Activated CD4-positive, alpha-beta T cell treated with anti-CD3 and anti-CD28 coated beads, Interleukin-2, amount 10 ng/mL, durations not matched to agents 7 days and 5 days (primary cell): ENCODE measurements around the gene OPHN1. TPM values are rescaled to one million over a fixed set of nuclear protein-coding genes. Genes with fewer than 3 reads are reported as not detected.

Experiments
- CTCF ChIA-PET: fragments of 350-600 bp; sonication (Branson Sonifier 250); formaldehyde crosslinking; loops from one replicate; lab custom pipeline; 2021; ENCODE audit warnings: antibody characterized with exemption; lab: Charles Lee
- POLR2A ChIA-PET: fragments of 350-600 bp; sonication (Branson Sonifier 250); formaldehyde crosslinking; loops from one replicate; lab custom pipeline; 2021; ENCODE audit warnings: antibody characterized with exemption; lab: Charles Lee
- DNase-seq: peaks from one replicate; pipeline ENCODE4 v3.0.0-alpha.2; 2020
- H3K27ac Mint-ChIP-seq: one replicate; pipeline ENCODE4 v1.8.0; 2021; ENCODE audit warnings: mild to moderate bottlenecking, moderate library complexity, mixed read lengths
- H3K27me3 Mint-ChIP-seq: one replicate; pipeline ENCODE4 v1.8.0; 2021; ENCODE audit warnings: mixed read lengths
- H3K36me3 Mint-ChIP-seq: one replicate; pipeline ENCODE4 v1.8.0; 2021; ENCODE audit warnings: low read depth, mixed read lengths
- H3K4me1 Mint-ChIP-seq: one replicate; pipeline ENCODE4 v1.8.0; 2021; ENCODE audit warnings: mixed read lengths
- H3K4me3 Mint-ChIP-seq: one replicate; pipeline ENCODE4 v1.8.0; 2021; ENCODE audit warnings: mild to moderate bottlenecking, moderate library complexity, mixed read lengths
- H3K9me3 Mint-ChIP-seq: one replicate; pipeline ENCODE4 v1.8.0; 2021; ENCODE audit warnings: mixed read lengths
- total RNA-seq, 2 experiments: library from RNA; stranded (reverse); gene quantifications; one replicate each; pipeline ENCODE4 v1.2.3, GENCODE V29; 2021

OPHN1 gene
- total RNA-seq = under 1 TPM; 0.07 to 0.10 TPM

GRCh38 chrX:68433155-68433980 is at the start of gene OPHN1:
Gene OPHN1, minus strand, starts transcription at chrX:68433495. Its CDS starts 475 bp downstream, at chrX:68433020.
- H3K9me3 Mint-ChIP-seq = no peaks in the 10 kb centered on the region
- peaks cover 39% of the 10 kb centered on the region for H3K27me3 Mint-ChIP-seq
- H3K36me3 Mint-ChIP-seq = no peaks in the 10 kb centered on the region
- no peak within 1 kb of the TSS for H3K27ac Mint-ChIP-seq
- peak within 1 kb of the TSS; percentile 43 for H3K4me3 Mint-ChIP-seq
- ChIA-PET CTCF (no interaction called here), POLR2A (no interaction called here)
- no peak for DNase-seq
- H3K4me1 Mint-ChIP-seq = peaks cover 2% of the 10 kb centered on the region

GRCh38 chrX:68480969-68481368 is 47.7 kb upstream of the OPHN1 start:
- DNase-seq = no peak
- ChIA-PET POLR2A (no interaction called here), CTCF (interaction anchor here (0.6 kb wide), 1 partner anchor 285 kb away, joined by 5 read pairs; no protein-coding TSS in a partner anchor)
- no peak overlapping the region for H3K27ac Mint-ChIP-seq
- H3K4me1 Mint-ChIP-seq = no peaks in the 10 kb centered on the region
- no peaks in the 10 kb centered on the region for H3K27me3 Mint-ChIP-seq
- no peak overlapping the region for H3K4me3 Mint-ChIP-seq
- H3K36me3 Mint-ChIP-seq = no peaks in the 10 kb centered on the region
- H3K9me3 Mint-ChIP-seq = no peaks in the 10 kb centered on the region

- Mint-ChIP-seq H3K9me3 (no peaks in the 10 kb centered on the region), H3K4me3 (no peak overlapping the region), H3K27ac (no peak overlapping the region), H3K4me1 (no peaks in the 10 kb centered on the region), H3K27me3 (no peaks in the 10 kb centered on the region), H3K36me3 (no peaks in the 10 kb centered on the region)
- DNase-seq = no peak
- ChIA-PET POLR2A (no interaction called here), CTCF (interaction anchor here (0.7 to 1.0 kb wide), 3 partner anchors 12 to 181 kb away, joined by 3 read pairs; no protein-coding TSS in a partner anchor)
Measured at GRCh38 chrX:68464796-68465195, 31.5 kb upstream of the OPHN1 start.

GRCh38 chrX:68463880-68464279 is 30.6 kb upstream of the OPHN1 start:
- H3K4me3 Mint-ChIP-seq = no peak overlapping the region
- no peaks in the 10 kb centered on the region for H3K27me3 Mint-ChIP-seq
- H3K9me3 Mint-ChIP-seq = no peaks in the 10 kb centered on the region
- CTCF ChIA-PET = no interaction called here
- DNase-seq = no peak
- POLR2A ChIA-PET = no interaction called here
- H3K4me1 Mint-ChIP-seq = no peaks in the 10 kb centered on the region
- no peaks in the 10 kb centered on the region for H3K36me3 Mint-ChIP-seq
- no peak overlapping the region for H3K27ac Mint-ChIP-seq

GRCh38 chrX:68462653-68463052 is 29.4 kb upstream of the OPHN1 start:
- no peak overlapping the region for H3K27ac Mint-ChIP-seq
- H3K27me3 Mint-ChIP-seq = no peaks in the 10 kb centered on the region
- ChIA-PET CTCF (no interaction called here), POLR2A (no interaction called here)
- no peaks in the 10 kb centered on the region for H3K9me3 Mint-ChIP-seq
- H3K4me1 Mint-ChIP-seq = no peaks in the 10 kb centered on the region
- peak; percentile 16 for DNase-seq
- no peaks in the 10 kb centered on the region for H3K36me3 Mint-ChIP-seq
- no peak overlapping the region for H3K4me3 Mint-ChIP-seq

GRCh38 chrX:68462197-68462596 is 28.9 kb upstream of the OPHN1 start:
- Mint-ChIP-seq H3K4me1 (no peaks in the 10 kb centered on the region), H3K27me3 (no peaks in the 10 kb centered on the region)
- CTCF ChIA-PET = no interaction called here

GRCh38 chrX:68461576-68461975 is 28.3 kb upstream of the OPHN1 start:
- no peaks in the 10 kb centered on the region for H3K9me3 Mint-ChIP-seq

More at GRCh38 chrX:68462197-68462596, 28.9 kb upstream of the OPHN1 start:
- no peak for DNase-seq
- Mint-ChIP-seq H3K9me3 (no peaks in the 10 kb centered on the region), H3K27ac (no peak overlapping the region), H3K36me3 (no peaks in the 10 kb centered on the region), H3K4me3 (no peak overlapping the region)
- POLR2A ChIA-PET = no interaction called here

GRCh38 chrX:68461093-68461492 is 27.8 kb upstream of the OPHN1 start:
- Mint-ChIP-seq H3K4me3 (no peak overlapping the region), H3K27ac (no peak overlapping the region), H3K36me3 (no peaks in the 10 kb centered on the region), H3K9me3 (no peaks in the 10 kb centered on the region), H3K4me1 (no peaks in the 10 kb centered on the region), H3K27me3 (no peaks in the 10 kb centered on the region)
- CTCF ChIA-PET = no interaction called here
- no peak for DNase-seq
- POLR2A ChIA-PET = no interaction called here

More at GRCh38 chrX:68461576-68461975, 28.3 kb upstream of the OPHN1 start:
- H3K4me3 Mint-ChIP-seq = no peak overlapping the region
- ChIA-PET CTCF (no interaction called here), POLR2A (no interaction called here)
- no peaks in the 10 kb centered on the region for H3K4me1 Mint-ChIP-seq
- no peaks in the 10 kb centered on the region for H3K27me3 Mint-ChIP-seq
- H3K36me3 Mint-ChIP-seq = no peaks in the 10 kb centered on the region
- H3K27ac Mint-ChIP-seq = no peak overlapping the region
- no peak for DNase-seq

GRCh38 chrX:68455151-68455510 is 21.8 kb upstream of the OPHN1 start:
- Mint-ChIP-seq H3K4me3 (no peak overlapping the region), H3K36me3 (no peaks in the 10 kb centered on the region), H3K27ac (no peak overlapping the region), H3K4me1 (no peaks in the 10 kb centered on the region), H3K9me3 (no peaks in the 10 kb centered on the region), H3K27me3 (peaks cover 2% of the 10 kb centered on the region)
- no peak for DNase-seq
- ChIA-PET CTCF (no interaction called here), POLR2A (no interaction called here)

GRCh38 chrX:68454476-68455150 is 21.3 kb upstream of the OPHN1 start:
- H3K4me1 Mint-ChIP-seq = no peaks in the 10 kb centered on the region
- ChIA-PET CTCF (interaction anchor here (1.5 kb wide), 1 partner anchor 11 kb away, joined by 3 read pairs; no protein-coding TSS in a partner anchor), POLR2A (no interaction called here)
- no peak overlapping the region for H3K4me3 Mint-ChIP-seq
- H3K36me3 Mint-ChIP-seq = no peaks in the 10 kb centered on the region
- H3K27me3 Mint-ChIP-seq = peaks cover 2% of the 10 kb centered on the region
- DNase-seq = no peak
- H3K9me3 Mint-ChIP-seq = no peaks in the 10 kb centered on the region
- H3K27ac Mint-ChIP-seq = no peak overlapping the region

GRCh38 chrX:68451720-68452119 is 18.4 kb upstream of the OPHN1 start:
- ChIA-PET CTCF (interaction anchor here (0.6 kb wide), 1 partner anchor 571 kb away, joined by 3 read pairs; no protein-coding TSS in a partner anchor), POLR2A (no interaction called here)
- H3K27me3 Mint-ChIP-seq = peaks cover 2% of the 10 kb centered on the region
- H3K27ac Mint-ChIP-seq = no peak overlapping the region
- no peak for DNase-seq
- no peaks in the 10 kb centered on the region for H3K4me1 Mint-ChIP-seq
- no peaks in the 10 kb centered on the region for H3K9me3 Mint-ChIP-seq
- H3K36me3 Mint-ChIP-seq = no peaks in the 10 kb centered on the region
- H3K4me3 Mint-ChIP-seq = no peak overlapping the region

- peak; percentile 33 for DNase-seq
- Mint-ChIP-seq H3K4me3 (no peak overlapping the region), H3K36me3 (no peaks in the 10 kb centered on the region), H3K9me3 (no peaks in the 10 kb centered on the region), H3K4me1 (peaks cover 9% of the 10 kb centered on the region), H3K27ac (no peak overlapping the region), H3K27me3 (peaks cover 14% of the 10 kb centered on the region)
- CTCF ChIA-PET = interaction anchor here (0.6 to 0.8 kb wide), 2 partner anchors 11 to 64 kb away, joined by 3 read pairs; no protein-coding TSS in a partner anchor
- POLR2A ChIA-PET = no interaction called here
Measured at GRCh38 chrX:68443155-68443868, 10.0 kb upstream of the OPHN1 start.
